Heart left ventricle (tissue), 16 donors: Measurements from ENCODE around the gene SIAH1. TPM values are rescaled to one million over a fixed set of nuclear protein-coding genes. Genes with fewer than 3 reads are reported as not detected.

Source experiments
- ATAC-seq, 4 donors: fragments of 200-7000 bp; cut with Tn5 transposase; one replicate each; pipeline ENCODE4 v1.9.1; 2020 to 2022; ENCODE audit warnings: moderate library complexity in 4 of 4, mild to moderate bottlenecking in 3 of 4, moderate number of reproducible peaks in 1 of 4
- DNase-seq, 5 donors: peaks; one replicate each; pipeline ENCODE4 v3.0.0-alpha.2; 2020
- H3K27ac ChIP-seq, 12 donors: fragments of 200-600 bp; sonication (generic) in 4 of 12; one replicate each; pipeline versions ENCODE4 v1.5.0 to v1.8.0; 2016 to 2022; ENCODE audit warnings: mild to moderate bottlenecking in 2 of 12
- H3K27me3 ChIP-seq, 9 donors: fragments of 200-600 bp; sonication (generic) in 2 of 9; one replicate each; pipeline versions ENCODE4 v1.5.1 to v1.8.0; 2016 to 2022; ENCODE audit warnings: mild to moderate bottlenecking in 3 of 9
- H3K36me3 ChIP-seq, 9 donors: fragments of 200-600 bp; sonication (generic) in 2 of 9; one replicate each; pipeline versions ENCODE4 v1.5.0 to v1.8.0; 2018 to 2022; ENCODE audit warnings: mild to moderate bottlenecking in 2 of 9
- H3K4me1 ChIP-seq, 12 donors: fragments of 200-600 bp; sonication (generic) in 4 of 12; one replicate each; pipeline versions ENCODE4 v1.5.0 to v1.8.0; 2016 to 2022; ENCODE audit warnings: mild to moderate bottlenecking in 3 of 12
- H3K4me3 ChIP-seq, 12 donors: fragments of 200-600 bp; sonication (generic) in 4 of 12; one replicate each; pipeline versions ENCODE4 v1.5.0 to v1.8.0; 2017 to 2022; ENCODE audit warnings: mild to moderate bottlenecking in 9 of 12, moderate library complexity in 4 of 12
- H3K9me3 ChIP-seq, 12 donors: fragments of 200-600 bp; sonication (generic) in 4 of 12; one replicate each; pipeline versions ENCODE4 v1.5.0 to v1.8.0; 2016 to 2022; ENCODE audit warnings: mild to moderate bottlenecking in 1 of 12
- POLR2A ChIP-seq, 2 donors: fragments of 450-650 bp; IDR thresholded peaks; one replicate each; pipeline ENCODE4 v1.6.1; 2017; ENCODE audit warnings: antibody characterized with exemption in 2 of 2, mild to moderate bottlenecking in 2 of 2, moderate library complexity in 2 of 2
- WGBS, 4 donors: extraction: QIAGEN DNeasy Blood & Tissue Kit in 2 of 4; methylation state at CpG; one replicate each; pipeline versions ENCODE4 v1.1.5 to v1.1.7; 2013 to 2018; 5-methylcytosine and 5-hydroxymethylcytosine counted together
- intact Hi-C, 10 donors: fragments of 100-400 bp; cut with DNase I; formaldehyde crosslinking; loops; one replicate each; pipeline versions ENCODE4 v1.11.1 to v1.14.2; 2022
- polyA plus RNA-seq, 2 donors: library from polyadenylated mRNA; stranded (reverse); fragments of 200-250 nt; gene quantifications; one replicate each; pipeline ENCODE4 v1.2.3, GENCODE V29; 2013
- total RNA-seq, 9 donors: library from RNA; depleted of rRNA in 2 of 9; stranded (reverse); fragments of >200 nt in 2 of 9; fragmentation: NEBNext Ultra II Directional in 3 of 9; extraction: Animal tissue kit (Norgen Biotek cat#: 25700) in 3 of 9; gene quantifications; one replicate each; pipeline versions ENCODE4 v1.1.0 to v1.2.4, GENCODE V29; 2016 to 2023
- TF ChIP-seq, protein P1 (sequence below), 12 donors: fragments of 200-600 bp; sonication (generic) in 4 of 12; IDR thresholded peaks; one replicate each; pipeline versions ENCODE4 v1.5.0 to v1.8.0; 2018 to 2022; ENCODE audit warnings: antibody characterized with exemption in 12 of 12, mild to moderate bottlenecking in 5 of 12
- donor health status: ischemic (EF 13 %, LVEDD 7.1; RV severe dilation, severe dysfunction).
- donor health status: healthy with polysubstance abuse.
- donor health status: DM: no; HTN: yes; CAD: no.
- donor health status: DM: no; HTN: no; CAD: no.
- donor health status: ischemic (EF 25% LVEDD 6.9; RV normal size, moderate dysfunction).
- donor health status: ischemic (EF 25% LVEDD 5.7; RV mildly dilated, moderate dysfunction).
- donor health status: healthy.
- donor health status: DM: yes; HTN: yes; CAD: no.
- donor health status: ischemic (EF 35%, LVEDD 5.7; RV mildly dilated, moderate dysfunction).
- donor health status: nonischemic (EF 11% LVEDD 7.7; RV severe dilation, severe dysfunction).
- donor health status: DM: yes; HTN: yes; CAD: no.
- donor health status: PGD.
- donor health status: ischemic (EF 29% LVEDD 5.4; RV normal size, mild dysfunction).
- donor health status: nonischemic (EF 23%, LVEDD 6.1; RV moderate dilation, normal function).

SIAH1 gene
- total and polyA plus RNA-seq, 11 donors = 10.1 to 21.5 (median 13.4) TPM

DNA sequence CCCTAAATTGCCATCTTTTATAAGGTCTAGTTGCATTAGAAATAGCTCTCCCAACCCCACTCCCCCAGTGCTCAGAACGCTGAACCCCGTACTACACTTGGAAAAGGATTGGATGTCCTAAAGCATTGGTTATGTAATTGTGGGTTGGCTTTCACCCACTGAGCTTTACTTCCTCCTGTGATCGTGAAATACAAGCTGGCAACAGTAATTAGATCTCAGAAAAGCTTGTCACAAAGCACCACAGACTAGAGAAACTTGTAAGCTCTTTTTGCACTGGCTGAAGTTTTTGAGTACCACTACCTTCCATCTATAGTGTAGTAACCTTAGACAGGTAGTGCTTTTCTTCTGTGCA lies 54.4 kb downstream of the SIAH1 start:
- no peaks in the 10 kb centered on the region for H3K27me3 ChIP-seq
- WGBS, 4 donors = 22 to 52% (median 44%) methylated on average over 3 of the region's 3 CpGs
- ATAC-seq (peak in 2 of 4 donors; percentile 30 to 52), DNase-seq (no peak)
- H3K27ac ChIP-seq = peak overlapping the region in 1 of 12 donors; percentile 5
- TF ChIP-seq, protein P1, sequence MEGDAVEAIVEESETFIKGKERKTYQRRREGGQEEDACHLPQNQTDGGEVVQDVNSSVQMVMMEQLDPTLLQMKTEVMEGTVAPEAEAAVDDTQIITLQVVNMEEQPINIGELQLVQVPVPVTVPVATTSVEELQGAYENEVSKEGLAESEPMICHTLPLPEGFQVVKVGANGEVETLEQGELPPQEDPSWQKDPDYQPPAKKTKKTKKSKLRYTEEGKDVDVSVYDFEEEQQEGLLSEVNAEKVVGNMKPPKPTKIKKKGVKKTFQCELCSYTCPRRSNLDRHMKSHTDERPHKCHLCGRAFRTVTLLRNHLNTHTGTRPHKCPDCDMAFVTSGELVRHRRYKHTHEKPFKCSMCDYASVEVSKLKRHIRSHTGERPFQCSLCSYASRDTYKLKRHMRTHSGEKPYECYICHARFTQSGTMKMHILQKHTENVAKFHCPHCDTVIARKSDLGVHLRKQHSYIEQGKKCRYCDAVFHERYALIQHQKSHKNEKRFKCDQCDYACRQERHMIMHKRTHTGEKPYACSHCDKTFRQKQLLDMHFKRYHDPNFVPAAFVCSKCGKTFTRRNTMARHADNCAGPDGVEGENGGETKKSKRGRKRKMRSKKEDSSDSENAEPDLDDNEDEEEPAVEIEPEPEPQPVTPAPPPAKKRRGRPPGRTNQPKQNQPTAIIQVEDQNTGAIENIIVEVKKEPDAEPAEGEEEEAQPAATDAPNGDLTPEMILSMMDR (IDR thresholded peaks at IDR 0.05) = no peak
- no peak for TF ChIP-seq POLR2A (IDR thresholded peaks at IDR 0.05)
- intact Hi-C loops = no loop called here
- H3K36me3 ChIP-seq = peaks cover 0 to 27% (median 20%) of the 10 kb centered on the region in 9 donors
- no peaks in the 10 kb centered on the region for H3K9me3 ChIP-seq
- H3K4me1 ChIP-seq = peaks cover 0 to 23% (median 13%) of the 10 kb centered on the region in 12 donors
- H3K4me3 ChIP-seq = no peak overlapping the region

DNA sequence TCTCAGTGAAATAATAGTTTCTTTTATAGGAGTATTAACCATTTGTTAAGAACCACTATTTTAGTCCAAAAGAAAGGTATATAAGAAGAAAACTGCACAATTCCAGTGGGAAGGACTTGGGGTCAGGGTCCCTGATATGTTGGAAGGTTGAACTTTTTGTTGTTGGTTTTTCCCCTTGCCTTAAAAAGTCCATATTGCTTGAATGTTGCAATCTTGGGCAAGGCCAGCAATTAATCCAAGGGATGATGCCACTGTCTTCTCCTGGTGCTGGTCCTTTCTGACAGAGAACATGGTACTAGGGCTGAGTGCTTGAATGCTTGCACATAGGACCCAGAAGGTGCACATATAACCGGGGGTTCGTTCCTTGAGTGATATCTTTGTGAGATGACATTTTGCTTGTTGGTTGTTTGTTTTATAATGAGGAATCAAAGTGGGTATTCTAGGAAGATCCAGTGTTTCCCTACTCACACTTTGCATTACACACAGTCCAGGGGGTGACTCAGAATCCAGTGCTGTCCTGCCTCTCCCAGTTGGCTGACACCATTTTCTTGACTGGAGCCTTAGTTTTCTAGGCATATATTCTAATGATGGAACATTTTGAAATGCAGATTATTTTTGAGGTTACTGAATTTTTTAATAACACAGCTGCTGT lies 54.9 kb downstream of the SIAH1 start:
- ATAC-seq (peak in 2 of 4 donors; percentile 31 to 51), DNase-seq (no peak)
- H3K4me3 ChIP-seq = no peak overlapping the region
- peaks cover 0 to 23% (median 12%) of the 10 kb centered on the region in 12 donors for H3K4me1 ChIP-seq
- 88 to 97% (median 94%) methylated on average over 2 of the region's 2 CpGs for WGBS, 4 donors
- no peaks in the 10 kb centered on the region for H3K27me3 ChIP-seq
- no peaks in the 10 kb centered on the region for H3K9me3 ChIP-seq
- intact Hi-C loops = no loop called here
- peaks cover 0 to 23% (median 15%) of the 10 kb centered on the region in 9 donors for H3K36me3 ChIP-seq
- H3K27ac ChIP-seq = peak overlapping the region in 1 of 12 donors; percentile 5
- TF ChIP-seq, protein P1 (IDR thresholded peaks at IDR 0.05) = no peak
- TF ChIP-seq POLR2A (IDR thresholded peaks at IDR 0.05) = no peak

DNA sequence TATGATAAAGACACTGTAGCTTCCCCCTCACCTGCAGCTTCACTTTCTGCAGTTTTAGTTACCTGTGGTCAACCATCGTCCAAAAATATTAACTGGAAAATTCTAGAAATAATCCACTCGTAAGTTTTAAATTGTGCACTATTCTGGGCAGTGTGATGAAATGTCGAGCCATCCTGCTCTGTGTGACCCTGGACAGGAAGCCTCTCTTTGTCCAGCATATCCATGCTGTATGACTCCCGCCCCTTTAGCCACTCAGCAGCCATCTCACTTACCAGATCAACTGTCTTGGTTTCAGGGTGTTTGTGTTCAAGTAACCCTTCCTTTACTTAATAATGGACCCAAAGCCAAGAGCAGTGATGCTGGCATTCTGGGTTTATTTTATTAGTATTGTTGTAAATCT lies 56.1 kb downstream of the SIAH1 start:
- ATAC-seq = peak in 1 of 4 donors; percentile 67
- no peak for TF ChIP-seq POLR2A (IDR thresholded peaks at IDR 0.05)
- TF ChIP-seq, protein P1 (IDR thresholded peaks at IDR 0.05) = no peak
- no peak overlapping the region for H3K27ac ChIP-seq

DNA sequence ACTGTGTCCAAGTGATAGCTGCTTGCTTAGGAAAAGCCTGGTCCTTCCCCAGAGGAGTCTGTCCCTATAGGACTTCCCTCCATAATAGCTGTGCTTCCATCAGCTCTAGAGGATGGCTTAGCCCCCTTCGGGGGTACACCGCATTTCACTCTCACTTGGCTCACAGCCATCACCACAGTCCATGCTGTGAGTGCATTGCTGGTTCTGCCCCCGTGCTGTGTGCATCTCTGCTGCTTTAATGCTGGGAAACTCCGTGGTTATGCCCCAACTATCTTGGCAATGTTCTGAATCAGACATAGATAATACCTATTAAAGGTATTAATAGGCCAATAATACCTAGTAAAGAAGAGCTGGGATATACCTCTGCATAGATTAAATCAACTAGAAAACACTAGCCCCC lies 58.3 kb downstream of the SIAH1 start:
- Histone ChIP-seq H3K27ac (no peak overlapping the region), H3K9me3 (no peaks in the 10 kb centered on the region), H3K4me3 (no peak overlapping the region), H3K27me3 (no peaks in the 10 kb centered on the region), H3K4me1 (peaks cover 0 to 26% (median 14%) of the 10 kb centered on the region in 12 donors), H3K36me3 (peaks cover 0 to 21% (median 8%) of the 10 kb centered on the region in 9 donors)
- no peak for DNase-seq
- WGBS, 4 donors = 60 to 68% (median 65%) methylated on average over 4 of the region's 4 CpGs
- intact Hi-C loops = loop anchor here in 1 of 10 donors (10.0 kb wide), 1 partner anchor 52 kb away; no protein-coding TSS in a partner anchor
- no peak for TF ChIP-seq POLR2A (IDR thresholded peaks at IDR 0.05)
- TF ChIP-seq, protein P1 (IDR thresholded peaks at IDR 0.05) = no peak
- no peak for ATAC-seq

More for the DNA sequence above, 56.1 kb downstream of the SIAH1 start:
- Histone ChIP-seq H3K36me3 (peaks cover 0 to 14% (median 6%) of the 10 kb centered on the region in 9 donors), H3K27me3 (no peaks in the 10 kb centered on the region), H3K4me3 (no peak overlapping the region), H3K9me3 (no peaks in the 10 kb centered on the region), H3K4me1 (peaks cover 0 to 23% (median 13%) of the 10 kb centered on the region in 12 donors)
- WGBS, 4 donors = 44 to 78% (median 67%) methylated on average over 4 of the region's 4 CpGs
- intact Hi-C loops = loop anchor here in 1 of 10 donors (10.0 kb wide), 1 partner anchor 54 kb away; no protein-coding TSS in a partner anchor
- DNase-seq = no peak
